ENCODE measurements around the gene CWF19L2. TPM values are rescaled to one million over a fixed set of nuclear protein-coding genes. Genes with fewer than 3 reads are reported as not detected.
"Not testable (repeated sequence)": the region's sequence is repeated elsewhere in the genome, so short reads cannot be mapped to it uniquely, and the experiment has no call there.

Gene CWF19L2
- total RNA-seq, 1 donor from 2014 or later, result 15.0 TPM

GRCh38 chr11:107413352-107413751 lies 44.3 kb downstream of the CWF19L2 start:
- no peaks in the 10 kb centered on the region for H3K27me3 Mint-ChIP-seq (ENCODE audit: unreplicated experiment)
- H3K27ac Mint-ChIP-seq (ENCODE audit: unreplicated experiment), result no peak overlapping the region
- H3K9me3 Mint-ChIP-seq (ENCODE audit: unreplicated experiment), result no peaks in the 10 kb centered on the region

DNA sequence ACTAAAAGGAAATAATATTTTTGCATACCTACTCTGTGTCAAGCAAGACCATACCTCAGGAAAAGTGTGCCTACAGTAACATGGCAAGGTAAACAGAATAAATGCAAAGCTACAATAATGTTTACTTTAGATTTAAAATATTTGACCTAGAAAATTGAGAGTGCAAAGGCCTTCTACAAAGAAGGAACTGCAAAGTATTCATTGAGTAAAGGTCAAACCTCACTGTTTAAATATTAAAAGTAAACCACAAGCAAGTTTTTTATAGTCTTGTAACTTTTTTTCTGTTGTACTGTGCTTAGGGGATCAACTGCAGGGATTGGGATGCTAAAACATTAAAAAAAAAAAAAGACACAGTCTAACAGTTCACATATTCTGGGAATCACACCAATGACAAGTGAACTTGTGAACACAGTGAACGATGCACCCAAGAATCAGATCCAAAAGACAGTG lies 48.8 kb downstream of the CWF19L2 start:
- H3K4me1 Mint-ChIP-seq (ENCODE audit: low read depth, unreplicated experiment), result no peaks in the 10 kb centered on the region
- no peak for TF ChIP-seq CTCF (IDR thresholded peaks at IDR 0.05; ENCODE audit: partially characterized antibody, unreplicated experiment)
- no peaks in the 10 kb centered on the region for H3K9me3 Mint-ChIP-seq (ENCODE audit: unreplicated experiment)
- no peaks in the 10 kb centered on the region for H3K27me3 Mint-ChIP-seq (ENCODE audit: unreplicated experiment)
- no peak overlapping the region for H3K27ac Mint-ChIP-seq (ENCODE audit: unreplicated experiment)
- H3K4me3 Mint-ChIP-seq (ENCODE audit: unreplicated experiment), result no peak overlapping the region
- peaks cover under 1% of the 10 kb centered on the region for H3K36me3 Mint-ChIP-seq (ENCODE audit: unreplicated experiment)
- no peak for DNase-seq

More at GRCh38 chr11:107413352-107413751, 44.3 kb downstream of the CWF19L2 start:
- no peak for TF ChIP-seq CTCF (IDR thresholded peaks at IDR 0.05; ENCODE audit: partially characterized antibody, unreplicated experiment)
- no peaks in the 10 kb centered on the region for H3K4me1 Mint-ChIP-seq (ENCODE audit: low read depth, unreplicated experiment)
- DNase-seq, result no peak
- no peaks in the 10 kb centered on the region for H3K36me3 Mint-ChIP-seq (ENCODE audit: unreplicated experiment)
- no peak overlapping the region for H3K4me3 Mint-ChIP-seq (ENCODE audit: unreplicated experiment)

GRCh38 chr11:107405260-107405659 lies 52.4 kb downstream of the CWF19L2 start:
- no peak for TF ChIP-seq CTCF (IDR thresholded peaks at IDR 0.05; ENCODE audit: partially characterized antibody, unreplicated experiment)
- no peaks in the 10 kb centered on the region for H3K4me1 Mint-ChIP-seq (ENCODE audit: low read depth, unreplicated experiment)
- peaks cover 2% of the 10 kb centered on the region for H3K27me3 Mint-ChIP-seq (ENCODE audit: unreplicated experiment)
- H3K27ac Mint-ChIP-seq (ENCODE audit: unreplicated experiment), result no peak overlapping the region
- peaks cover 1% of the 10 kb centered on the region for H3K9me3 Mint-ChIP-seq (ENCODE audit: unreplicated experiment)
- H3K4me3 Mint-ChIP-seq (ENCODE audit: unreplicated experiment), result no peak overlapping the region
- DNase-seq, result no peak
- peaks cover 7% of the 10 kb centered on the region for H3K36me3 Mint-ChIP-seq (ENCODE audit: unreplicated experiment)

DNA sequence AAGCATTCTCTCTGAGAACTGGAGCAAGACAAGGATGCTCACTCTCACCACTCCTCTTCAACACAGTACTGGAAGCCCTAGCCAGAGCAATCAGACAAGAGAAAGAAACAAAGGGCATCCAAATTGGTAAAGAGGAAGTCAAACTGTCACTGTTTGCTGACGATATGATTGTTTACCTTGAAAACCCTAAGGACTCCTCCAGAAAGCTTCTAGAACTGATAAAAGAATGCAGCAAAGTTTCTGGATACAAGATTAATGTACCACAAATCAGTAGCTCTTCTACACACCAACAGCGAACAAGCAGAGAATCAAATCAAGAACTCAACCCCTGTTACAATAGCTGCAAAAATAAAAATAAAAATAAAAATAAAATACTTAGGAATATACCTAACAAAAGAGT lies 56.5 kb downstream of the CWF19L2 start:
- not testable (repeated sequence) for H3K27ac Mint-ChIP-seq (ENCODE audit: unreplicated experiment); H3K4me3 Mint-ChIP-seq (ENCODE audit: unreplicated experiment); DNase-seq; H3K27me3 Mint-ChIP-seq (ENCODE audit: unreplicated experiment); H3K9me3 Mint-ChIP-seq (ENCODE audit: unreplicated experiment)
- Mint-ChIP-seq H3K4me1 (ENCODE audit: low read depth, unreplicated experiment) (peaks cover 11% of the 10 kb centered on the region), H3K36me3 (ENCODE audit: unreplicated experiment) (peaks cover 14% of the 10 kb centered on the region)

DNA sequence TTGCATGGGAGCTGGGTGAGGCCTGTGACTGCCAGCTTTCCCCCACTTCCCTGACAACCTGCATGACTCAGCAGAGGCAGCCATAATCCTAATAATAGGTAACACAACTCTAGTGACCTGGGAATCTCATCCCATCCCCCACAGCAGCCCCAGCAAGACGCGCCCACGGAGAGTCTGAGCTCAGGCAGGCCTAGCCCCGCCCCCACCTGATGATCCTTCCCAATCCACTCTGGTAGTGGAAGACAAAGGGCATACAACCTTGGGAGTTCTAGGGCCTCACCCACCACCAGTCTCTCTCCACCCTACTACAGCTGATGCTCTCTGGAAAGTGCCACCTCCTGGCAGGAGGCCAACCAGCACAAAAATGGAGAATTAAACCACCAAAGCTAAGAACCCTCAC lies 60.3 kb downstream of the CWF19L2 start:
- no peak for TF ChIP-seq CTCF (IDR thresholded peaks at IDR 0.05; ENCODE audit: partially characterized antibody, unreplicated experiment)
- peaks cover 3% of the 10 kb centered on the region for H3K9me3 Mint-ChIP-seq (ENCODE audit: unreplicated experiment)
- peaks cover 7% of the 10 kb centered on the region for H3K36me3 Mint-ChIP-seq (ENCODE audit: unreplicated experiment)
- peak overlapping the region; percentile 79 for H3K27ac Mint-ChIP-seq (ENCODE audit: unreplicated experiment)
- peaks cover 2% of the 10 kb centered on the region for H3K27me3 Mint-ChIP-seq (ENCODE audit: unreplicated experiment)
- H3K4me3 Mint-ChIP-seq (ENCODE audit: unreplicated experiment), result peak overlapping the region; percentile 21
- peak; percentile 22 for DNase-seq
- H3K4me1 Mint-ChIP-seq (ENCODE audit: low read depth, unreplicated experiment), result peaks cover 30% of the 10 kb centered on the region

All from glutamatergic neuron (in vitro differentiated cells).